Activated T-cell treated with anti-CD3 and anti-CD28 coated beads, Interleukin-2, amount 50 U/mL, for 4 hours (primary cell): ENCODE measurements around the gene CEACAM6. TPM values are rescaled to one million over a fixed set of nuclear protein-coding genes. Genes with fewer than 3 reads are reported as not detected.
A peak's percentile ranks its signal among the peaks of the same experiment; 100 is the strongest.
"Not testable (repeated sequence)": the region's sequence is repeated elsewhere in the genome, so short reads cannot be mapped to it uniquely, and the experiment has no call there.

Experiments
- ATAC-seq, 2 donors: fragments of 200-7000 bp; cut with Tn5 transposase; one replicate each; pipeline ENCODE4 v1.10.0; 2021
- DNase-seq: peaks from one replicate; pipeline ENCODE4 v3.0.0-alpha.2; 2020
- H3K27me3 Mint-ChIP-seq: one replicate; pipeline ENCODE4 v1.8.0; 2021; ENCODE audit warnings: low read depth, mixed read lengths
- H3K36me3 Mint-ChIP-seq: one replicate; pipeline ENCODE4 v1.8.0; 2022; ENCODE audit warnings: mixed read lengths; ENCODE audit not compliant: insufficient read depth
- H3K4me1 Mint-ChIP-seq: one replicate; pipeline ENCODE4 v1.8.0; 2021; ENCODE audit warnings: low read depth, mixed read lengths
- H3K4me3 Mint-ChIP-seq: one replicate; pipeline ENCODE4 v1.8.0; 2021; ENCODE audit warnings: mild to moderate bottlenecking, moderate library complexity, mixed read lengths
- H3K9me3 Mint-ChIP-seq: one replicate; pipeline ENCODE4 v1.8.0; 2021; ENCODE audit warnings: mixed read lengths
- total RNA-seq, 3 donors: library from RNA; stranded (reverse); gene quantifications; one replicate each; pipeline ENCODE4 v1.2.1, GENCODE V29; 2021

CEACAM6 gene
- total RNA-seq, 3 donors from 2014 or later: 0.23 to 0.27 (median 0.26) TPM

GRCh38 chr19:41769608-41770007 lies 14.3 kb downstream of the CEACAM6 start:
- ATAC-seq: no peak

GRCh38 chr19:41771410-41771809 lies 16.1 kb downstream of the CEACAM6 start:
- Mint-ChIP-seq H3K36me3 (no peaks in the 10 kb centered on the region), H3K4me1 (peaks cover 38% of the 10 kb centered on the region), H3K4me3 (no peak overlapping the region), H3K27me3 (peaks cover 63% of the 10 kb centered on the region), H3K9me3 (no peaks in the 10 kb centered on the region)
- ATAC-seq (peak in 1 of 2 donors; percentile 24), DNase-seq (no peak)

More at GRCh38 chr19:41769608-41770007, 14.3 kb downstream of the CEACAM6 start:
- Mint-ChIP-seq H3K4me3 (no peak overlapping the region), H3K27me3 (peaks cover 59% of the 10 kb centered on the region), H3K4me1 (peaks cover 28% of the 10 kb centered on the region), H3K9me3 (no peaks in the 10 kb centered on the region), H3K36me3 (no peaks in the 10 kb centered on the region)
- DNase-seq: no peak

GRCh38 chr19:41774515-41774980 lies 19.2 kb downstream of the CEACAM6 start:
- Mint-ChIP-seq H3K4me3 (peak overlapping the region; percentile 52), H3K36me3 (no peaks in the 10 kb centered on the region), H3K4me1 (peaks cover 38% of the 10 kb centered on the region), H3K9me3 (no peaks in the 10 kb centered on the region), H3K27me3 (peaks cover 74% of the 10 kb centered on the region)
- ATAC-seq (peak; percentile 85 to 87), DNase-seq (peak; percentile 44)

- ATAC-seq: no peak
- no peak for DNase-seq
- H3K27me3 Mint-ChIP-seq: peaks cover 66% of the 10 kb centered on the region
- H3K9me3 Mint-ChIP-seq: no peaks in the 10 kb centered on the region
- no peaks in the 10 kb centered on the region for H3K36me3 Mint-ChIP-seq
- H3K4me1 Mint-ChIP-seq: peaks cover 35% of the 10 kb centered on the region
- no peak overlapping the region for H3K4me3 Mint-ChIP-seq
Measured at GRCh38 chr19:41776700-41777099, 21.4 kb downstream of the CEACAM6 start.

- ATAC-seq (no peak), DNase-seq (no peak)
- Mint-ChIP-seq H3K27me3 (peaks cover 53% of the 10 kb centered on the region), H3K9me3 (no peaks in the 10 kb centered on the region), H3K4me3 (no peak overlapping the region), H3K4me1 (peaks cover 17% of the 10 kb centered on the region), H3K36me3 (no peaks in the 10 kb centered on the region)
Measured at GRCh38 chr19:41783612-41784011, 28.3 kb downstream of the CEACAM6 start.

- Mint-ChIP-seq H3K4me3 (no peak overlapping the region), H3K27me3 (peaks cover 53% of the 10 kb centered on the region), H3K4me1 (peaks cover 17% of the 10 kb centered on the region), H3K9me3 (no peaks in the 10 kb centered on the region), H3K36me3 (no peaks in the 10 kb centered on the region)
- DNase-seq (no peak), ATAC-seq (no peak)
Measured at GRCh38 chr19:41784312-41784711, 29.0 kb downstream of the CEACAM6 start.

- Mint-ChIP-seq H3K4me3 (no peak overlapping the region), H3K36me3 (no peaks in the 10 kb centered on the region), H3K9me3 (no peaks in the 10 kb centered on the region), H3K27me3 (peaks cover 57% of the 10 kb centered on the region), H3K4me1 (peaks cover 17% of the 10 kb centered on the region)
- ATAC-seq: no peak
- DNase-seq: no peak
Measured at GRCh38 chr19:41784743-41785142, 29.4 kb downstream of the CEACAM6 start.

- peaks cover 17% of the 10 kb centered on the region for H3K4me1 Mint-ChIP-seq
- no peak overlapping the region for H3K4me3 Mint-ChIP-seq
- no peaks in the 10 kb centered on the region for H3K36me3 Mint-ChIP-seq
- DNase-seq: peak; percentile 64
- peaks cover 61% of the 10 kb centered on the region for H3K27me3 Mint-ChIP-seq
- no peaks in the 10 kb centered on the region for H3K9me3 Mint-ChIP-seq
- peak; percentile 89 to 94 for ATAC-seq
Measured at GRCh38 chr19:41785653-41786052, 30.3 kb downstream of the CEACAM6 start.

- no peak for ATAC-seq
- Mint-ChIP-seq H3K9me3 (no peaks in the 10 kb centered on the region), H3K27me3 (peaks cover 61% of the 10 kb centered on the region), H3K36me3 (no peaks in the 10 kb centered on the region), H3K4me1 (peaks cover 17% of the 10 kb centered on the region), H3K4me3 (no peak overlapping the region)
- no peak for DNase-seq
Measured at GRCh38 chr19:41787055-41787454, 31.7 kb downstream of the CEACAM6 start.

- H3K4me3 Mint-ChIP-seq, DNase-seq, H3K9me3 Mint-ChIP-seq, H3K36me3 Mint-ChIP-seq, ATAC-seq: not testable (repeated sequence)
- peaks cover 65% of the 10 kb centered on the region for H3K27me3 Mint-ChIP-seq
- H3K4me1 Mint-ChIP-seq: peaks cover 17% of the 10 kb centered on the region
Measured at GRCh38 chr19:41788518-41788917, 33.2 kb downstream of the CEACAM6 start.

GRCh38 chr19:41789053-41789452 lies 33.7 kb downstream of the CEACAM6 start:
- ATAC-seq, H3K9me3 Mint-ChIP-seq, H3K4me3 Mint-ChIP-seq, H3K36me3 Mint-ChIP-seq, DNase-seq: not testable (repeated sequence)
- peaks cover 17% of the 10 kb centered on the region for H3K4me1 Mint-ChIP-seq
- H3K27me3 Mint-ChIP-seq: peaks cover 64% of the 10 kb centered on the region

- Mint-ChIP-seq H3K27me3 (peaks cover 42% of the 10 kb centered on the region), H3K36me3 (no peaks in the 10 kb centered on the region), H3K4me1 (no peaks in the 10 kb centered on the region), H3K9me3 (no peaks in the 10 kb centered on the region), H3K4me3 (no peak overlapping the region)
- DNase-seq (peak; percentile 58), ATAC-seq (peak; percentile 52 to 64)
Measured at GRCh38 chr19:41792513-41793413, 37.4 kb downstream of the CEACAM6 start.

- H3K36me3 Mint-ChIP-seq: no peaks in the 10 kb centered on the region
- H3K9me3 Mint-ChIP-seq: no peaks in the 10 kb centered on the region
- H3K4me1 Mint-ChIP-seq: no peaks in the 10 kb centered on the region
- peaks cover 42% of the 10 kb centered on the region for H3K27me3 Mint-ChIP-seq
- no peak for DNase-seq
- H3K4me3 Mint-ChIP-seq: no peak overlapping the region
- no peak for ATAC-seq
Measured at GRCh38 chr19:41793414-41793727, 38.0 kb downstream of the CEACAM6 start.

- Mint-ChIP-seq H3K4me1 (no peaks in the 10 kb centered on the region), H3K36me3 (no peaks in the 10 kb centered on the region), H3K9me3 (no peaks in the 10 kb centered on the region), H3K27me3 (peaks cover 35% of the 10 kb centered on the region), H3K4me3 (no peak overlapping the region)
- DNase-seq (peak; percentile 62), ATAC-seq (peak; percentile 88 to 91)
Measured at GRCh38 chr19:41795031-41795461, 39.7 kb downstream of the CEACAM6 start.

GRCh38 chr19:41796362-41796761 lies 41.0 kb downstream of the CEACAM6 start, which contains the start of gene CEACAM3:
CEACAM3 (plus strand) TSS chr19:41796587; CDS start chr19:41796678, 91 bp downstream.
- DNase-seq (no peak), ATAC-seq (no peak)
- Mint-ChIP-seq H3K36me3 (no peaks in the 10 kb centered on the region), H3K4me3 (no peak within 1 kb of the TSS), H3K9me3 (no peaks in the 10 kb centered on the region), H3K4me1 (no peaks in the 10 kb centered on the region), H3K27me3 (peaks cover 36% of the 10 kb centered on the region)
